Esophagus squamous epithelium (tissue), 4 donors: Measurements from ENCODE around the gene LRP1B.

ENCODE experiments used
- CTCF ChIP-seq, 6 experiments: fragments of 450-650 bp in 4 of 6; fragments of 200-600 bp in 2 of 6; sonication (generic) in 2 of 6; IDR thresholded peaks; one replicate each; pipeline ENCODE4 v1.5.1; 2016 to 2019; ENCODE audit warnings: antibody characterized with exemption in 6 of 6, mild to moderate bottlenecking in 4 of 6, moderate library complexity in 4 of 6
- POLR2A ChIP-seq, 4 donors: fragments of 450-650 bp; IDR thresholded peaks; one replicate each; pipeline ENCODE4 v1.6.1; 2017; ENCODE audit warnings: antibody characterized with exemption in 4 of 4, mild to moderate bottlenecking in 4 of 4, moderate library complexity in 3 of 4

GRCh38 chr2:142008135-142008744 lies 122.6 kb downstream of the LRP1B start:
- TF ChIP-seq POLR2A (IDR thresholded peaks at IDR 0.05) (no peak), CTCF (IDR thresholded peaks at IDR 0.05) (no peak)
